ENCODE results near the gene COX10.
"Not testable (repeated sequence)": the region's sequence is repeated elsewhere in the genome, so short reads cannot be mapped to it uniquely, and the experiment has no call there.

The COX10 gene

DNA sequence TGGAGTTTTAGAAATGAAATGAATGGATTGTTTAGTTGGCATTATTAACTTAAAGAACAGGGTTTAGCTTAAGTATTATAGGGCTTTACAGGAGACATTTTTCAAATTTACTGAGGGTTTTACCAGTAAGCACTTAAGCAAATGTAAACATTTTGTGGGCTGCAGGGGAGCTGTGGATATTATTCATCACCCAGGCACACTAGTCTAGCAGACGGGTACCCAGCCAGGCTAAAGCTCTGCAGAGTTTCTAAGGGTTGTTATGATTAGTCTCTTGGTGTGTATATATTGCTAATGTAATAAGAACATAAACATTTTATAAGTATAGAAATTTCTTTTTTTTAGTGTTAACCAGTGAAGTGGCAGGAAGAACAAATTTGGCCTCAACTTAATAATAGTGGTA is 110.6 kb downstream of the COX10 start:
- DNase-seq (ENCODE audit: low spot score): not testable (repeated sequence)

DNA sequence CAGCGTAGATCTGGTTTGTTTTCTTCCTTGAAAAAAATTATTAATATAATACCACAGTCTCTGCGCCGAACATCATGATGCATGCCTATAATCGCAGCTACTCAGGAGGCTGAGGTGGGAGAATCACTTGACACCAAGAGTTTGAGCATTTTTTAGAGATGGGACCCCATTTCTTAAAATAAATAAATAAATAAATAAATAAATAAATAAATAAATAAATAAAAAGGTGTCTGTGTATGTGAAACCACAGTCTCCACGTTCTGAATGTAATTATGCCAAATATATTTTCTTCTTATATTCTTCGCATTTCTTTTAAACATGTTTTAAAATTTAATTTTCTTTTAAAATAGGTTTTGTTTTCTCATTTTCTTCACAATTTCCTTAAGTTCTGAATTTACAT is 112.8 kb downstream of the COX10 start:
- not testable (repeated sequence) for DNase-seq (ENCODE audit: low spot score)

DNA sequence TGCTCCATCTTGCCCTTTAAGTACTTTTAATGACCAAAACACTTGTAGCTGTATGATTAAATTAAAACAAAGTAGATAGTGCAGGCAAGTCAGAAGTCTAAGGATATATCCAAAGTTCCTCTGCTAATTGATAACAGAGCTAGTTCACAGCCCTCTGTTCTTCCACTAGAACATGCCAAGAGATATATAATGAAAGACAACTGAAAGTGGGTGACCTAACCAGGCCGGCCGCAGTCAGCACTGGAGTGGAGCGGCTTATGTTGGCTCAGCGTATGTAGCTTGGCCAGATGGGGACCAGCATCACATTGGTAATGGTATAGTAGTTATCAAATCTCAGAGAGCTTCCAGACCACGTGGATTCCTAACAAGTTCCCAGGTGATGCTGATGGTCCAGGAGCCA is 115.2 kb downstream of the COX10 start:
- DNase-seq (ENCODE audit: low spot score): not testable (repeated sequence)

DNA sequence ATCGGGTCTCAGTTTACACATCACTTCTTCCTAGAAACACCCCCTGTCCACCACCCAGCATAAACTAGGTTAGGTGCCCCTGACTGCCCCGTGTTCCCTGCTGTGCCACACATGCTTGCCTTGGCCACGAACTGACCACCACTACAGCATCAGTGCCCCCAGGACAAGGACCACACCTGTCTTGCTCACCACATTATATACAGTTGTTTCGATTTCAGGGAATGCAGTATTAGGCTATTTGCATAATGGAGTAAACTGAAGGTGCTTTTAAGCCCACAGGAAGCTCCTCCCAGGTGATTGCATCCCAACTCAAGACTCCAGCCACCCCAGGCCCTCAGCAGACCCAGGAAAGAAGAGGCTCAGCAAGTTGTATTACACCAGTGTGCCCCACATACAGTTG is 117.1 kb downstream of the COX10 start:
- not testable (repeated sequence) for DNase-seq (ENCODE audit: low spot score)

DNA sequence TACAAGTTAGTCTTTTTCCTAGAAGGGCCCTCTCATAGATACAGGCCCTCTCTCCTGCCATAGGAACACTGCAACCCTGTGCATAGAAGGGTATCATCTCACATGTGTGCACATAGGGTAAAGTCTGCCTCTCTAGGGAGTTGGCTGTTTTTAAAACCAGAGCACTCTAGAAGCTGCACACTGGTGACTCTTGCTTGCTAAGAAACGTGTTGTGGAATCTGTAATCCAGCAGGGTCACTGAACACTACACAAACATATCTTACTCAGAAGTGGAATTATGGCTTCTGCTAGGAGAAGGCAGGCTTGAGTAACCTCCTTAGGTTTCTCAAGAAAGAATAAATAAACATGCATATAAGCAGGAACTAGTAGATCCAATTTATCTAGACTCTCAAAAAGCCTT is 121.5 kb downstream of the COX10 start:
- DNase-seq (ENCODE audit: low spot score): not testable (repeated sequence)

DNA sequence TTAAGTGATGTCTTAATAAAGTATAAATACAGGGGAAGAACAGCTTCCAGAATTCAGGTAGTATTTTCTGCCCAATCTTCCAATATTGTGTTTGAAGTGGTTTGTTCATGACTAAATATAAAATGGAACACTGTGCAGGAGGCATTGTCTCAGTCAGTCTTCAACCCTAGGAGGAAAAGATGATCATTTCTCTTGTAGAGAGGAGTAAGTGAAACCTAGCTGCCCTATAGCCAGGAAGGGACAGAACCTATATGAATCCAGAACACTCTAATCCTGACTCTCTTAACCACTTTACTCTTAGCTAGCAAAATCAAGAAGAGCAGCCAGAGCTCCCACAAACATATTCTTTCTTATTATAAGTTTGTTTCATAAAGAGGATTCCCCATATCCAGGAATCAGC is 122.2 kb downstream of the COX10 start:
- not testable (repeated sequence) for DNase-seq (ENCODE audit: low spot score)

DNA sequence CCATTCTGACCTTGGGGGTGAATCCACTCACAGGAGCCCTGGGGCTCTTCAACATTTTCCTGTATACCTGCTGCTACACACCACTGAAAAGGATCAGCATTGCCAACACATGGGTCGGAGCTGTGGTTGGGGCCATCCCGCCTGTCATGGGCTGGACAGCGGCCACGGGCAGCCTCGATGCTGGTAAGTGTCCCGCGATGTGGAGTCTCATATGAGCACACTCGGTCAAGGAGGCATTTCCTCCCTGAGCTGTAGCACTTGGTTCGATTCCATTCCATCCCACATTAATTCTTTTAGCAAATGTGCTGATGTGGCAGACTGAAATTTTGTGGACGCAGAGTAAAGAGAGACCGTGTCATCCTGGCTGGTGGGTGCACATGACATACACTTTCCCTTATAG is 122.7 kb downstream of the COX10 start:
- DNase-seq (ENCODE audit: low spot score): not testable (repeated sequence)

DNA sequence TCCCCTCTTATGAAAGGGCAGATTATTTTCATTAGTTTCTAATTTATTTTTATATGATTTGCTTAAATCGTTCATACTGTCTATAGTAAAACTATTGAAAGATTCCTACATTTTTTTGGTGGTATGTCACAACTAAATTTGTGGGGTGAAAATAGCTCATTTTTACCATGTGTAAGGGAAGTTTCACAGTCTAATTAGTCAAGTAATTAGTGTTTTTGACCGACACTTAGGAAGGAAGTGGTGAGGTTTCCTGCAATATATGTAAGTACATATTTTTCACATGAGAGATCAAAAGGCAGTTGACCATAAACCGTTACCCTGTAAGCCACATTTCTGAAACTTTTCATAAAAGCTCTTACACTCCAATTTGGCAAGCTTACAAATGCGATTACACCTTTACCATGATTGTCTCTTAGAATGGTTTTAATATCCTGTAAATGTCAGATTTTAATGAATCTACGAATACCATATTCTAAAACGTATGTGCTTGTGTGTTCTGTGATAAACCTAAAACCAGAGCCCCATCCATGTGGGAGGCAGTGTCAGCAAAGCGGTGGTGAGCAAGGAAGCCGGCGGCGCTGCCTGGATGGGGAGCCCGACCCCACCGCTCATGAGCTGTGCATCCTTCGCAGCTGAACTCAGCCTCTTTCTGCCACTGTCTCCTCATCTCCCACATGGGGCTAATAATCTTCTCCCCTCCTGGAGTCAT is 123.5 kb downstream of the COX10 start:
- not testable (repeated sequence) for DNase-seq (ENCODE audit: low spot score)

DNA sequence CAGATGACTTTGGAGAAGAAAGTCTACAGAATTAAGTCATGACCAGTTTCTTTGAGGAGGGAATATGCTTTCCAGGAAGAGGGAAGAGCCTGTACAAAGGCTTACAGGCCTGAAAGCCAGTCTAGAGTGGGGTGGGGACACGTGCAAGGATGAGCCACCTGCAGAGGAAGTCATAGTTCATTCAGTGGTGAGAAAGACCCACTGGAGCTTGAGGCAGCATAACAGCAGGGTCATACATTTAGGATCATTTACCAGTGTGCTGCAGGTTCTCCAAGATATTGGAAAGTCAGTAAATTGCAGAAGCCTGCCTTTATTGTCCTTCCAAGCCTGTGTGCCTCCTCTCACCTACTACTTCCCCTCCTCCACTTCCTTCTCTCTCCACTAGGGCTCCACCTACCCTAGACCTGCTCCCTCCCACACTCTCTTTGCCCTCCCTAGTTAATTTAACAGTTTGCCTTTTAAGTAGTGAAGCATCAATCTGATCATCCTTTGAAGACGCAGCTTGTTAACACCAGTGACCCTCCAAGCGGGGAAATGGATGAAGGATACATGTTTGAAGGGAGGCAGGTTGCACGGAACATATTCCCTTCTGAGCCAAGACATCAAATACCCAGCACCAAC is 127.2 kb downstream of the COX10 start:
- DNase-seq (ENCODE audit: low spot score): no peak

DNA sequence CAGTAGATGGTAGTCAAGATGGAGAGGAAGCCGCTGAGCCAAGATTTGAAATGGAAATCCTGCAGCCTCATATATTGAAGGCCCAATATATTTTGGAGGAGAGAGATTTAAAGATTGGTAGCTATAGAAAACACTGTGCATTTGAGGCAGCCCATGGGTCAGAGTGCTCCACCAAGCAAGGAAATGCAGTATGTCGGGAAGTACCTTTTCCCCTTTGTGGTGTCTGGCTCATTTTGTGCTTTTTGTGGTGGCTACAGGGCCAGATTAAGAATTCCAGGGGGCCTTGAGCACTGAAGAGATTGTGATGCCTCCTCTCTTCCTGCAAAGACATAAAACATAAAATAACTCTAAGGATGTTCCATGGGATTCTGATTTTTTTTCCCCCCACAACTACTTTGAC is 127.8 kb downstream of the COX10 start:
- no peak for DNase-seq (ENCODE audit: low spot score)

DNA sequence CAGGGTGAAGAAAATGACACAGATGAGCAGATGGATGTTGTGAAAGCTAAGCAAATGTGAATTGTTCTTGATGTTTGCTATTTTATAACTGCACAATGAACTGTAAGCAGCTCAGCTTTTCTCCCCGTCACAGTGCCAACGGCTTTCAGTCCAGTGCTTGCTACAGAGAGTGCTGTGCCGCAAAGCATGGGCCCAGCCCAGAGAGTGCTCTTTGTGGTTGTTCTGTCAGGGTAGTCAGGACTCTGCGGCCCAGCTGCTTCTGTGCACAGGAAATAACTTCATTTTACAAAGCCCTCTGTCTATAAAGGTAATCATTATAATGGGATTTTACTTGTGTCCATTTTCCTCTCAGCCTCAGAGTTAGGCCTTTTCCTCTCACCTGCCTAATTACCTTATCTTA is 128.3 kb downstream of the COX10 start:
- DNase-seq (ENCODE audit: low spot score): no peak

DNA sequence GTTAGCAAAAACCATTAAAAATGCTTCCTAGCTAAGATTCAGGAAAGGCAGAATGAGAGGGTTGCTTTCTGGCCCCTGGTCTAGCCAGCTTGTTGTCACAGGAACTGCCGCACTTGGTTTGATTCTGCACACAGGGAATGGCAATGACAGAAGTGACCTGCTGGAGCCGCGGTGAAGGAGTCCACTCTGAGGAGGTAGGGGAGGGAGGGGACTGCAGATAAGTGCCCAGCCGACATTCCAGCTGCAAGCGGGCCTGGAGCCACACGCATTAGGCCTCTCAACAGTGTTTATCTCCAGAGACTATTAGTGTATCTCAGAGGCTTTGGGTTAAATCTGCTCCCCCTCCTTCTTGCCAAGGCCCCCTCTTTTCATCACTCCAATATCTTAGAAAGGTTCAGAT is 128.7 kb downstream of the COX10 start:
- DNase-seq (ENCODE audit: low spot score): no peak

DNA sequence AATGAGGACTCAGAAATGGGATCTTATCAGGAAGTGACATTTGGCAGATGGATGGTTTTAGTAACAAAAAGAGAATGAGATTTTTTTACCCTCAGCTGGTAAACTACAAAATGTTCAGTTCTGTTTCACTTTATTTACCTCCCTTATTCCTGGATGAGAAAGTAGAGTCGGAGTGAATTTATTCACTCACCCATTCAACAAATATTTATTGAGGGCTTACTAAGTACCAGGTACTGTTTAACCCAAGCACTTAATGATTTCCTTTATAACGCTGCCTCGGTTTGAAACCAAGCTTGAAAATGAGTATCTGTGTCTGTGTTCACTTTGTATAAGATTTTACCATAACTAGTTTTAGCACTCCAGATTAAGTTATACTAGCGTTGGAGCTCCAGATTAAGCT is 129.3 kb downstream of the COX10 start:
- no peak for DNase-seq (ENCODE audit: low spot score)

DNA sequence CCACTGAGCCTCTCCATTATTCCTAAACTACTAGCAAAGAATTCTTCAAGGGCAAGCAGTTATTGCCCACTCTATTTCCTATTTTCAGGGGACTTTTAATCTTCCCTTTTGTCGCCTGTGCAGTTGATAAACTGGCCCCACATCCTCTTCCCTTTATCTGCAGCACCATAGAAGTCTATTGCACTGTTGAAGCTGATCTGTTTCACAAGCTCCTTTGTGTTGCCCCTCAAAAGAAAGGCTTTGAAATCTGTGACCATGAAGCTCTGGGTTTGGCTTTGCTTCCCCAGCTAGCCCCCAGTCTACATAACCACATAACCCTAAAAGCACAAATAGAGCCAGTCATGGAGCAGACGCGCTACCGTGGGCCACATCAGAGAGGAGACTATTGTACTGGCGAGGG is 130.3 kb downstream of the COX10 start:
- DNase-seq (ENCODE audit: low spot score): no peak

DNA sequence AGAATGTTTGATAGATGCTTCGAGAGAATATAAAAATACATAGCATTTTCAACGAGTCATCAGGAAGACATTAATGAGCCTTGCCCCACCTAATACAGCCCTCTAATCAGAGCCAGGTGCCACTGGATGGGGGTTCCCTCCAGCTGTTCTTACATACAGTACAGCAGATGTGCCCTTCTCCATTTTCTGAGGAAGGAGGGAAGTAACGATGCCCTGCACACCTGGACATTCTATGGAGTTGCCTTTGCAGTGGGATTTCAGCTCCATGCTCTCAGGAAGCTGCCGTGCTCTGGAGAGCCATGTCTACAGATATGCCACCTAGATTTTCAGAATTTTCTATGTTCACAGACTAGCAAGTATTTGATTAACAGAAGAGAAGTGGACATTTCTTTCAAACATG is 131.1 kb downstream of the COX10 start:
- DNase-seq (ENCODE audit: low spot score): no peak

DNA sequence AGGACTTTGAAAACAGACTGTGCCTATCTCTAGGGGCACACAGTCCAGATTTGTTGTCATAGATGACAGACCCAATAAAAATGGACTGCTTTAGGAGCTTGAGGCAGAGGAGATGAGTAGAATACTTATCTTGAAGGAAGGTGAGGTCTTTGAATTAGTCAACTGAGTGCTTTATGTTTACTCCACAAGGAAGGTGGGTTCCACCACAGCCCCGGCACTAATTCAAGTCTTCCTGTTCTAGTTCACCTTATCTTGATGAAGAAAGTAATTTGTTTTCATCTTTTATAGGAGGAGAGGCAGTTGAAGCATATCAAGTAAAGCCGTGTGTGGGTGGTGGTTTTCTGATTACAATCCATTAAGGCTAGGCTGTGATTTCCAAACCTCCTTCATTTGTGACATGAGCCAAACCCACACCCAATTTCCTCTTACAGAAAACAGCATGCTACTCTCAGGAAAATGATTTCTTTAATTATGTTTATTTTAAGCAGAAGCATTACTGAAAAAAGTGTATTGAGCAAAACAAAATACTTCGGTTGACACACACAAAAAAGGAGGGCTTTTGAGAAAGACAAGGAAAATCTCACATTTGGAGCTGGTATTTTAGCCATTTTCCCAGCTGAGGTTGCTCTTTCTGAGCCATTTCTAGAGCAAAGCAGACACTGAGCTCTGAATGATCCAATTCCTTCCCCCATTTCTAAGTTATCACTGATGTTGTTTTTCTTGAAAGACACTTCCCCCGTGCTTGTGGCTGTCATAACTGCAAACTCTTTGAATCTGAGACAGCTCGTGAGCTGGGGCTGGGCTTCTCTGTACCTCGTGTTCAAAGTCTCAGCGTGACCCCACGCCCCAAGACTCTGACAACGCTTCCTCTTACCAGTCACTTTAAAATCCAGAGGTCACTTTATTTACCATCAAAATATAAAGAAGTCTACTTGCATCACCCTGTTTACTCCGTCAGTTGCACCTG is 132.0 kb downstream of the COX10 start:
- DNase-seq (ENCODE audit: low spot score): no peak

DNA sequence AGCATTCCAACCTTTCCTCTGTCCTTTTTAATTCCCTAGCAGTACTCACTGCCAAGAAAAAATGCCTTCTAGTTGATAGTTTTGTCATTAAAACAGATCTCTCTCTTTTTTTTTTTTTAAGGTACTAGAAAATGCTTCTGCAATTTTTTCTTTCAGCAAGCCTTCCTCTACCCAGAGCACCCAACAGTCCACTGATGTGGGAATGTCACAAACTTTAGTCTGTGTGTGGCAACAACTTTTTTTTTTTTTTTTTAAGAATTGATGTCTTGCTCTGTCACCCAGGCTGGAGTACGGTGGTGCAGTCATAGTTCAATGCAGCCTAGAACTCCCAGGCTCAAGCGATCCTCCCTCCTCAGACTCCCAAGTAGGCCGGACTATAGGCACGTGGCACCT is 132.7 kb downstream of the COX10 start:
- DNase-seq (ENCODE audit: low spot score): no peak

DNA sequence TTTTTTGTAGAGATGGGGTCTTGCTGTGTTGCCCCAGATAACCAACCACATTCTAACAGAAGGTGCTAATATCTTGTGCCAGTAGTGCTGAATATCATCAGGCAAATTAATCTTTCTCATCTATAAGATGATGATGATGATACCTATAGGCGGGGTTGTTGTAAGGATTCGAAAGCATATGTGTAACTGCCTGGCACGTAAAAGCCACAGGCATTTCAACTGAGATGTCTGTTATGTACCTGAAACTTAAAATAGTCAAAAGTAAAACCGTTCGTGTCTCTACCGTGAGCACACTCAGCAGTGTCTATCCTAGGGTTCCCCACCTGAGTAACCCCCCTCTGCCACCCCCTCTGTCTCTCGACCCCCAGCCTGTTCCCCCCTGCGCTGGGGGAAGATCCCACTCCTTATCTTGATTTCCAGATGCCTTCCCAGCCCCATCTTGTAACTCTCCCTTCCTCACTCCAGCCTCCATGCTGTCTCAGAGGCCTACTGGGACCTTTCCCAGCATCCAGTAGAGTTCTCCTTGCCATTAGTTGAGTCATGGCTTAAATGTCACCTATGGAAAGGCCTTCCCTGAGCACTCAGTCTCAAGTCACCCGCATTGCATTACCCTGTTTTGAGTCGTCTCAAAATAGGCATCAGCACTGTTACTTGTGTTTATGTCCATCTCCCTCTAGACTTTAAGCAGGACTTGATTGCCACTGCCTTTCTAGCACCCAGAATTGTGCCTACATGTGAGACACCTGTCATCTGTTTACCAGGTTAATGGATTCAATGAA is 133.3 kb downstream of the COX10 start:
- DNase-seq (ENCODE audit: low spot score): no peak

DNA sequence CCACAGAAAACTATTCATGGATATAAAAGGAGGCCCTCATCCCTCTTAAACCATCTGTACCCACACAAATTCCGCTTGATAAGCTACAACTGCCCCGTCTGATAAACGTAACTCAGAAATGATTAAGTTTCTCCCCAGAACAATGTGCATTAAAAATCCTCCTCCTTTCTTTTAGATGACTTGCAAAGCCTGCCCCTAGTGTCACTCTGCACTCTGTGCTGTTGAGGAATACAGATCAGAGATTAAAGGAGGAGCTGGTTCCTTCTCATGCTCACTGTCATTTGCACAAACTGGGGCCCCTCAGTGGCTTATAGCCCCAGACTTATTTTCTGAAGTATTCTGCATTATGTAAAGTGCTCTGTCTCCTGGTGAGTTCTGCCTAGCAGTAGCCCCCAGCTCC is 134.1 kb downstream of the COX10 start:
- DNase-seq (ENCODE audit: low spot score): no peak

DNA sequence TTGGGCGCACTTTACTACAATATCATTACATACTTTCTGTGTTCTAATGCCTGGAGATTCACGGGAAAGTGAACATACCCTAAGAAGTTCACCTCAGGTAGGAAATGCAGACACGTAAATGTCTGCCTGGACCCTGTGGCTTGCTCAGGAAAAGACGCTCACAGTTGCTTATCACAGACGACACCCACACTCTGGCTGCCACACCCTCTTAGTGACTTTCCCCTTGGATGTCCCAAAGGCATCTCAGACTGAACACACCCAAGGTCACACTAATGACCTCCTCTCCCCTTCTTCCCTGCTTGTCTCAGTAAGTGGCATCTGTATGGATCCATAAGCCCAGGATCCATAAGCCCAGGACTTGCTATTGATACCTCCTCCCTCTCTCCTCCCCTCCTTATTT is 134.8 kb downstream of the COX10 start:
- DNase-seq (ENCODE audit: low spot score): no peak

DNA sequence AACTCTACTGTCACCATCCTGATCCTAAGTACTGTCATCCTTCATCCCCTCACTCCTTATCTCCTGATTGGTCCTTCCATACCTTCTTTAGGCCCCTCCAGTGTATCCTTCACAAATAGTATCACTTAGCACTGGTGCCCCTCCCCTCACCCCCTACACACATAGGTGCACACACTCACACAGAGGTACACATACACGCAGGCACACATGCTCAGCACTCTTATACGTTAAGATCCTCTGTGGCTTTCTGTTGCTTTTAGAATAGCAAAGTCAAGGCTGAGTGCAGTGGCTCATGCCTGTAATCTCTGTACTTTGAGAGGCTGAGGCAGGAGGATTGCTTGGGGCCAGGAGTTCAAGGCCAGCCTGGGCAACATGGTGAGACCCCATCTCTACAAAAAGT is 135.2 kb downstream of the COX10 start:
- no peak for DNase-seq (ENCODE audit: low spot score)

DNA sequence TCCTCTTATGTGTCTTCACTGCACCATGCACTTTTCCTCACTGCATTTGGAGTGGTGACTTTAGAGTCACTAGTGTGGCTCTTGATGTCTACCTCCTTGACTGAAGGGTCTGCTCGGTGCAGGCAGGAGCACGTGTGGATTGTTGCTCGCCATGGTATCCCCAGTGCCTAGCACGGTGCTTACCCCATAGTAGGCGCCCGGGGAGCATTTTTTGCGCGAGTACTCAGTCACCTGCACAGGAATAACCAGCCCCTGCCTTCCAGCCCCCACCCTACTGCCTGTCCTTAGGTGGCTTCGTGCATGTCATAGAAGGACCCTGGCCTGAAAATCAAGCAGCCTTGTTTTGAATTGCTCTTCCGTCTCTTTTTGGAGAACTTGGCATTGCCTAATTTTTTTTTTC is 136.1 kb downstream of the COX10 start:
- no peak for DNase-seq (ENCODE audit: low spot score)
